SK-MEL-5 (cell line): ENCODE results near the gene PSPC1. TPM values are rescaled to one million over a fixed set of nuclear protein-coding genes. Genes with fewer than 3 reads are reported as not detected.
"Not testable (repeated sequence)": the region's sequence is repeated elsewhere in the genome, so short reads cannot be mapped to it uniquely, and the experiment has no call there.

Experiments
- DNase-seq: peaks from one replicate; pipeline ENCODE4 v3.0.0-alpha.2; 2016; ENCODE audit warnings: low read depth, low spot score
- in situ Hi-C: cut with HindIII; loops from 2 replicates; pipeline ENCODE4 v1.10.0; 2016; ENCODE audit warnings: low sequenced_read_pairs, high pct_unique_total_duplicates, low pct_unique_long_range_greater_than_20kb
- total RNA-seq: library from RNA; depleted of rRNA; stranded (reverse); fragments of >200 nt; shearing (Covaris generic); gene quantifications from 2 replicates; pipeline ENCODE4 v1.2.3, GENCODE V29; 2014

Gene PSPC1
- total RNA-seq, 1 experiment from 2014 or later: 38.4 TPM

DNA sequence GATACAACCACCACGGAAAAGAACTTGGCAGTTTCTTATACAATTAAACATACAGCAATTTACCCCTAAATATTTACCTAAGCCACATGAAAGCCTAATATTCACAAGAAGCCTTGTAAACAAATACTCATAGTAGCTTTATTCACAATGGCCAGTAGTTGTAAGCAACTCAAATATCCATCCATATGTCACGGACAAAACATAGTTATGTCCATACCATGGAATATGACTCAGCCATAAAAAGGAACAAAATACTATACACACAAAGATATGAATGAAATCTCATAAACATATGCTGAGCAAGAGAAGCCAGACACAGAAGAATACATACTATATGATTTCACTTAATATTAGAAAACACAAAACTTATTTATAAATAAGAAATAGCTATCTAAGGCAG is 12.9 kb downstream of the PSPC1 start:
- no peak for DNase-seq
- in situ Hi-C loops: no loop called here

GRCh38 chr13:19767966-19768365 is 14.8 kb downstream of the PSPC1 start:
- no peak for DNase-seq
- in situ Hi-C loops: no loop called here

GRCh38 chr13:19766591-19766990 is 16.2 kb downstream of the PSPC1 start:
- in situ Hi-C loops: no loop called here

GRCh38 chr13:19764237-19764636 is 18.5 kb downstream of the PSPC1 start:
- in situ Hi-C loops: no loop called here
- no peak for DNase-seq

More at GRCh38 chr13:19766591-19766990, 16.2 kb downstream of the PSPC1 start:
- no peak for DNase-seq

DNA sequence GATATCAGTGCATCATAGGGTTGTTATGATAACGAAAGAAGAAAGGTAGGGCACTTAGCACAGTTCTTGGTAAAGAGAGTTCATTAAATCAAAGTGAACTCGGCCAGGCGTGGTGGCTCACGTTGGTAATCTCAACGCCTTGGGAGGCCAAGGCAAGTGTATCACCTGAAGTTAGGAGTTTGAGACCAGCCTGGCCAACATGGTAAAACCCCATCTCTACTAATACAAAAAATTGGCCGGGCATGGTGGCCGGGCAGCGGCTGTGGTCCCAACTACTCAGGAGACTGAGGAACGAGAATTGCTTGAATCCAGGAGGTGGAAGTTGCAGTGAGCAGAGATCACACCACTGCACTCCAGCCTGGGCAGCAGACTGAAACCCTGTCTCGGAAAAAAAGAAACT is 19.1 kb downstream of the PSPC1 start:
- in situ Hi-C loops: no loop called here
- DNase-seq: no peak

DNA sequence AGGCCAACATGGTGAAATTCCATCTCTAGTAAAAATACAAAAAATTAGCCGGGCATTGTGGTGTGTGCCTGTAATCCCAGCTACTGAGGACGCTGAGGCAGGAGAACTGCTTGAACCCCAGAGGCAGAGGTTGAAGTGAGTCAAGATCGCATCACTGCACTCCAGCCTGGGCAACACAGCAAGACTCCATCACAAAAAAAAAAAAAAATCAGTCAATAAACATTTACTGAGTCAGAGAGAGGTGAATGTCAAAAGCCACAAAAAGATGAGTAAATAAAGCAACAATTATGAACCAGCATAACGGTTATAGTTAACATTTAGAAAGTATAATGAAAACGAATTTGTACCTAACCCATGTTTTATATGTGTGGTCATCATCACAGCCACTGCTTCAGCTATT is 23.1 kb downstream of the PSPC1 start:
- no peak for DNase-seq
- in situ Hi-C loops: no loop called here

- no peak for DNase-seq
- in situ Hi-C loops: no loop called here
These were observed 40.1 kb downstream of the PSPC1 start for GRCh38 chr13:19742643-19743042.

DNA sequence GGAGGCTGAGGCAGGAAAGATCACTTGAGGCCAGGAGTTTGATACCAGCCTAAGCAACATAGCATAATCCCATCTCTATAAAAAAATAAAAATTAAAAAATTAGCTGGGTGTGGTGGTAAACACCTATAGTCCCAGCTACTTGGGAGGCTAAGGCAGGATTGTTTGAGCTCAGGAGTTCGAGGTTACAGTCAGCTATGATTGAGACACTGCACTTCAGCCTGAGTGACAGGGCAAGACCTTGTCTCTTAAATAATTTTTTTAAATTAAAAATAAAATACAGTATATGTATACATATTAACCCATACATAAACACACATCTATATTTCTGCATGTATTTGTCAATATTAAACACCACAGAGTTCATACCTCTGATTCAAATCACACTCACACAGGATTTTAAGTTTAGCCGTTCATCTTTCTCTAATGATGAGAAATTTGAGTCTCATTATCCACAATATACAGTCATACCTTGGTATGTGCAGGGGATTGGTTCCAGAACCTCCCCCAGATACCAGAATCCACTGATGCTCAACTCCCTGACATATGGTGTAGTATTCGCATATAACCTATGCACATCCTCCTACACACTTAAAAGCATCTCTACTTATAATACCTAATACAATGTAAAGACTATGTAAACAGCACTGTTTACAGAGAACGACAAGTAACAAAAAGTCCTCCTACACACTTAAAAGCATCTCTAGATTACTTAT is 44.7 kb downstream of the PSPC1 start:
- in situ Hi-C loops: no loop called here
- DNase-seq: no peak

DNA sequence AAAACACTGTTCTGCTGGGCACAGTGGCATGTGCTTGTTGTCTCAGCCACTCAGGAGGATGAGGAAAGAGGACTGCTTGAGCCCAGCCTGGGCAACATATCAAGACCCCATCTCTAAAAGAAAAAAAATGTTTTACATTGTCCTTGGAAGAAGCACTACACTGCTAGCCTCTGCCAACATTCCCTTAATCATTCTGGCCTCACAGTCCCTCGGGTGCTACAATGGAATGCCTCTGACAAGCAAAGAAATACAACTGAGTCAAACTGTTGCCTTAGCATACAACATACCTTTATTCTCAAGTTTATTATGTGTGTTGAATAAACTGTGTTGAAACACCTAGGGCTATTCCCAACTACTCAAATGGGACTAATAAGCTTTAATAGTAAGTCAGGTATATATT is 56.1 kb downstream of the PSPC1 start:
- DNase-seq: no peak
- in situ Hi-C loops: no loop called here

- DNase-seq: no peak
- in situ Hi-C loops: no loop called here
These were observed 57.4 kb downstream of the PSPC1 start for GRCh38 chr13:19725320-19725719.

GRCh38 chr13:19720039-19720438 is 62.7 kb downstream of the PSPC1 start:
- in situ Hi-C loops: no loop called here
- no peak for DNase-seq

DNA sequence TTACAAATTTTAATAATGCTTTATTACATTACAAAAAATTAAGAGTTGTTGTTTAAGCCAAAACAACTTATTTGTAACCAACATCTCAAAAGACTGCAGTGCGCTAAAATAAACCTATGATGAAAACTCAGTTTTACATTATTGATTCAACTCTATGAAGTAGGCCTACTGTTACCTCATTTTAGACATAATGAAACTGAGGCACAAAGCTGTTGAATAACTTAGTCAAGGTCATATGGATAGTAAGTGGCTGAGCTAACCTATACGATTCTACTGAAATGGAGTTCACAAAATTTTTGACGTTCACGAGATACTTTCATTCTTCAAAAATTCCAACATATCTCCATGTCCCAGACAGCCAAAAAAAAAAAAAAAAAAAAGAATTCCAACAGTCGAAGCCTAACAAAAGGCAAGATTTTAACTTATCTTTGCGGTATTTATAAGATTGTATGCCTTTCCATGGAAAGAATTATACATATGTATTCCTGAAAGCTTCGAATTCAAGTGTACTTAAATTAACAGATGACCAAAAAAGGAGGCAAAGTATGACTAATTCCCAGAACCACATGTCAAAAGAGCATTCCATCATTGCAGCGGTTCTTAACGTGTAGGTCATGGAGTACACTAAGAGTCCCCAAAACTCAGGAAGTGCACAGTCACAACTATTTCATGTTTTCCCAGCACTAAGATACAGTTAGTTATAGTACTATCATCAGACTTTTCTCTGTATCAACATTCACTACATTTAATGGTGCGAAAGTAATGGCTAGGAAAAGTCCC is 69.4 kb downstream of the PSPC1 start:
- in situ Hi-C loops: no loop called here

GRCh38 chr13:19709782-19710181 is 73.0 kb downstream of the PSPC1 start:
- in situ Hi-C loops, DNase-seq: not testable (repeated sequence)

More for the DNA sequence above, 69.4 kb downstream of the PSPC1 start:
- DNase-seq: no peak

- in situ Hi-C loops, DNase-seq: not testable (repeated sequence)
These were observed 73.7 kb downstream of the PSPC1 start for GRCh38 chr13:19709039-19709438.

- DNase-seq: peak; percentile 73
- in situ Hi-C loops: not testable (repeated sequence)
These were observed 78.5 kb downstream of the PSPC1 start for GRCh38 chr13:19704256-19704655.

DNA sequence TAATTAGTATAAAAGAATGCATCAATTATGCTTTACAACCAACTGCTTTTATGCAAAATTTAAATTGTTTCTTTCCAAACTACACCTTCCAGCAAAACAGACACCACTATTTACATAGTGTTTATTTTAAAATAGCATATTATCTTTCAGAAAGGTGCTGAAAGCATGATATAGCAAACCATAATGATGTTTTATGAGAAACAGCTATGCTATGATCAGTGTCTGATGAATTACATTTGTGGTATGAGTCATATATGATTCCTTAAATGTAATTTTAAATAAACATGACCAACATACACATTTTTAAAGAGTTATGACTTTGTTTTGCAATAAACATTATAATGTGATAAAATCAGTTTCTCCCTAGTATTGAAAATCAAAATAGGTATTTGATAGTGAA is 81.1 kb downstream of the PSPC1 start:
- in situ Hi-C loops, DNase-seq: not testable (repeated sequence)

DNA sequence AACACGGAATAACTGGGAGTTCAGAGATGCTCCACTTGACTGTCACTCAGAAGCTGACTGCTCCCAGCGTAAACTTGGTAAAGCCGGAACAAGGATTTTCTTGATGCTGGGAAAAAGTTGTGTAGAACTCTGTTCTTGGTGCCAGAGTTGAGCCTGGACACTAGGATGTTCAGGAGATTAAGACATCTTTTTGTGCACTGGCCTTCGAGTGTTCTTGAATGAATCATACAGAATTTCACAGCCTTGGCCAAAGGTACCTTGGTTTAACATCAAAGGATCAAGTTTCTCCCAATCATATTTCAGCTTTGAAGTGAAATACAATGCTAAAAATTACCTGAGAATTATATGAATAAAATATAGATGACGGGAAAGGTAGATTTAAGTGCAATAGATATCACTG is 81.8 kb downstream of the PSPC1 start:
- in situ Hi-C loops, DNase-seq: not testable (repeated sequence)

- in situ Hi-C loops: no loop called here
- no peak for DNase-seq
These were observed 86.9 kb downstream of the PSPC1 start for GRCh38 chr13:19695829-19696228.

DNA sequence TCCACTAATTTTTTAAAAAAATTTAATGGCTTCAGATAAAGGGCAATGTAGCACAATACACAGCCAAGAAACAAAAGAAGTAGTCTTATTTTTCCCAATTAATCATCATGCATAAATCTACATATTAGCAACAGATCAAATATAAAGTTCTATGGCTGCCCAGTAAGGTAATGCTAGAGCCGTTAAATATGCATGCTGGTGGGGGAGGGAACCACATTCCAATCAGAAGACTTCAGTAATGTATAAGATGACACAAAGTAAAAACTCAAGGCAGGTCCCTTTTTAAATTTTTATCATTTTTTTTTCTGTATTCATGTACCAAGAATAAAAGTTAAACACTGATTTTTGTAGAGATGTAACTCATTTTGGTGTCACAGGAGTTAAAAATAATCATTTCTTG is 87.3 kb downstream of the PSPC1 start:
- in situ Hi-C loops: no loop called here
- DNase-seq: no peak
